GM13977 (cell line): ENCODE measurements around the gene IFNA8.

ENCODE experiments used
- DNase-seq: peaks from one replicate; pipeline ENCODE4 v3.0.0; 2012; ENCODE audit warnings: low spot score
- CTCF ChIP-seq: IDR thresholded peaks from 2 replicates; pipeline ENCODE4 v1.5.1; 2012; ENCODE audit warnings: mild to moderate bottlenecking, control low read depth; ENCODE audit not compliant: insufficient read depth; ENCODE audit errors: extremely low read depth, missing control alignments
- in situ Hi-C: fragments of 300-500 bp; cut with MboI; formaldehyde crosslinking; loops from one replicate; pipeline ENCODE4 v1.12.0; 2022; ENCODE audit warnings: low sequenced_read_pairs, low pct_unique_long_range_greater_than_20kb, mixed read lengths, inconsistent platforms; ENCODE audit not compliant: unreplicated experiment

IFNA8 gene

DNA sequence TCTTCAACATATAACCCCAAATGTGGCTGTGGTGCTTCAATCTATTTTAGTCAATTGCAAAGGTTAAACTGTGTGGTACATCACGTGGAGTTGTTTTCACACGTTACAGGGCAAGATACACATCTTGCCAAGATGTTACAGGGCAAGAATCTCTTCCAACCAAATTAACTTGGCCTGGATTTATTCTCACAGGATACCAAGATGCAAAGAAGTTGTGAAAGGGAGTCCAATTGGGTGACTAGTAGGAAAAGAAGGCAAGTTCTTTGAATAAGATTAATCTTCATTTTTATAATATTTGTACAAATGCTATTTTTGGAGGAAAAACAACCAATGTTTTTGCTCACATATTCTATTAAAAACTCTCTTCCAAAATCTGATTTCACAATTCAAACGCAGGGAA, 4.8 kb upstream of the IFNA8 start:
- TF ChIP-seq CTCF, result no peak
- in situ Hi-C loops, result no loop called here
- DNase-seq, result no peak

DNA sequence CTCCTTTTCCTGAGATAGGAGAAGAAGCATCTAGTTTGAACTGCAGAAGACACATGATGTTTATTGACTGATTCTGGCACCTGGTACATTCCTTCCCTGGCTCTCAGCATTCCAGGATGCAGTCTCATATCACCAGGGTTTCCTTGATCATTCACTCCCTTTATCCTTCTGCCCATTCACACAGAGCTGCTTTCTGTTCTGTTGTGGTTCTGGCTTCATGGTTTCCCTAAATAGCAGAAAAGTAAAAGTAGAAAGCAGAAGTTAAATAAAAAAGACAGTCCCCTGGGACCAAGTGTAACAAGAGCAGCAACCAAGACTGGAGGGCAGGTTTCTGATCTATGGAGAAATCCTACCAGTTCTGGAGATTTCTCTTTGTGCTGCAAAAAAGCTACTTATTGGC, 3.2 kb downstream of the IFNA8 start:
- TF ChIP-seq CTCF, result no peak
- no peak for DNase-seq
- in situ Hi-C loops, result no loop called here

DNA sequence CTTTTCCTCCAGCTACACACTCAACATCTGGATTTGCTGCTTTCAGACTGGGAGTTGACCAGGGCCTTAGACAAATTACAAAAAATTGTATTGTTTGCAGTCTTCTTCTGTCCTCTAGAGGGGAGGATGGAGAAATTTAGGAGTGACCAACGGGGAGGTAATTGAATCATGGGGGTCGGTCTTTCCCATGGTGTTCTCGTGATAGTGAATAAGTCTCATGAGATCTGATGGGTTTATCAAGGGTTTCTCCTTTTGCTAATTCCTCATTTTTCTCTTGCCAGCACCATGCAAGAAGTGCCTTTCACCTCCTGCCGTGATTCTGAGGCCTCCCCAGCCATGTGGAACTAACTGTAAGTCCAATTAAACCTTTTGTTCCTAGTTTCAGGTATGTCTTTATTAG, 4.2 kb downstream of the IFNA8 start:
- no peak for DNase-seq
- in situ Hi-C loops, result no loop called here
- TF ChIP-seq CTCF, result no peak

GRCh38 chr9:21413624-21414023, 4.7 kb downstream of the IFNA8 start:
- DNase-seq, result no peak
- TF ChIP-seq CTCF, result peak; percentile 64
- in situ Hi-C loops, result no loop called here

- no peak for DNase-seq
- in situ Hi-C loops, result no loop called here
- no peak for TF ChIP-seq CTCF
Measured at GRCh38 chr9:21414220-21414940, 5.5 kb downstream of the IFNA8 start.

DNA sequence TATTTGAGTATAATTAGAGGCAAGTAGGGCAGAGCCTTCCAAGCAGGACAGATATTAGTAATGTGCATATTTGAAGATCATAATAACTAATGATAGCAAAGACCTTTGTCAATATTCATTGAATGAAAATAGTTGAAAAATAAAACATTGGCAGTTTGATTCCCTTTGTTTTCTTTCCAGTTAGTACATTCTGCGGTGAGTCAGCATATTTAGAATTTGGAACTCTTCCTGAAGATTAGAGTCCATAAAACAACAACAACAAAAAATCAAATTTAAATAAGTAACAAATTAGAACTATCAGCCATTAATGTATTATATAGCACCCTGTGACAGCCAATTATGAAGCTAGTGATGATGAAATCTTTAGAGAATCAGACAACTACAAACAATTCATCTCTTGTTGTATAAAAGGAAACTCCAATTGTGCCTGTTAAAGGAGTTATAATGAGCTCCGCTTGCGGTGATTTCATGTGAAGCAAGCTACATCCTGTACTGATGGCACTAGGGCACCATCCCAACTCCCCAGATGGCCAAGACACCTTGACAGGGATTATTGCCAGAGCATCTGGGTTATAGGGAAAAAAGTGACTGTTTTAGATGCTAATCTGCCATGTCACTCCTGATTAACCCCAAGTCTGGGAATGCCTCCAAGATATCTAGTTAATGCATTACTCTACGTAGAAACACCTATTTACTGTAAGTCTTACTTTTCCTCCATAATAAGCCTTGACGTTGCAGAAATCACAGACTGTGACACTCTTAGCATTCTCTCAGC, 6.8 kb downstream of the IFNA8 start:
- in situ Hi-C loops, result no loop called here
- no peak for DNase-seq
- no peak for TF ChIP-seq CTCF
